Suppressor macrophage treated with lipopolysaccharide for 1 hour (primary cell): Measurements from ENCODE around the gene BRD4.

Experiments
- DNase-seq, 3 donors: peaks; one replicate each; pipeline ENCODE4 v3.0.0-alpha.2; 2020 to 2022

BRD4 gene

DNA sequence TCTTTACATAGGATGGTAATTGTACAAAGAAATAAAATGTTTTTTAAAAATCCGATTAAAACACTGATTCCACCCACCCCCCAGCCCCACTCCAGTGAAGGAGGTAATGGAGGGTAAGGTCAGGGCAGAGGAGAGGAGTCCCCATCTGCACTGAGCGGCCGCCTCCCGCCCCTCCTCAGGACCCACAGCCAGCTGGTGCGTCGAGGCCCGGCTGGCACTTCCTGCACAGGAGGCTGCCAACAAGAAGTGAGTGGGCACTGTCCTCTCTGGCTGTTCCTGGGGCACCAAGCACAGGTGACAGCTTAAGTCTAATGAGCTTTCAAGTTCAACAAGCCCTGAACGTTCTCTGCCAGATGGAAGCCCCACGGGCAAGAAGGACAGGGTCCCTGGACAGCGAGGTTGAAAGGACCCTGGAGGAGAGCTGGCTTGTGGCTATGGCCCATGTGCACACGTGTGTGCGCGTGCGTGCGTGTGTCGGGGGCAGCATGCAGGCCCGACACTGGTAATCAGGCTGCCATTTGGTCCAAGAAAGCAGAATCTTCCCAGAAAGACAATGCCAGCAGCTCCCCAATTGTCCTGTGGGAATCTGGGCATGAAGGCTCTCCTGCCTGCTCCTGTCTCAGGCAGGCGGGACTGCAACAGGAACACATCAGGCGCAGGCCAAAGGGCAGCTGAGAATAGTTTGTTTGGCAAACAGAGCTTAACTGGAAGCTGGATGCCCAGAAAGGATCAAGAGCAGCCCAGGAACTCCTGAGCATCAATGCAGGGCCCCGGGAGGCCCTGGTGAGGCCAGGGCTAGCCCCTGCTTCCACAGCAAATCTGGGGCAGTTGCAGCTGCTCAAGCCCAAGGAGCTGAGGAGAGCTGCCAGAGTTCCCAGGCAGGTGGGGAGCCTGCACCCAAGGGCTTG is 85.0 kb downstream of the BRD4 start:
- DNase-seq: no peak

DNA sequence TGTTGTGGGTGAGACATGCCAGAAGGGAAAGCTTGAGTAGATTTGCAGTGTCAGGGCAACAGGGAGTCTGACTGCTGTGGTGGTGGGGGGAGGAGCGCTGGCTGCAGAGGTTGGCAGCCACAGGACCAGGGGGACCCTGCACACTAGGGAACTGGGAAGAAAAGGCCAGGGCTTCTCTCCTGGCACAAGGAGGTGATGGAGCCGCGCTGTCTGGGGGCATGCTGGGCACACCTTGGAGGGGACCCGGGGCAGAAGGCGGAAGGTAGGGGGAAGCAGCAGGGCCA is 86.2 kb downstream of the BRD4 start:
- DNase-seq: no peak

DNA sequence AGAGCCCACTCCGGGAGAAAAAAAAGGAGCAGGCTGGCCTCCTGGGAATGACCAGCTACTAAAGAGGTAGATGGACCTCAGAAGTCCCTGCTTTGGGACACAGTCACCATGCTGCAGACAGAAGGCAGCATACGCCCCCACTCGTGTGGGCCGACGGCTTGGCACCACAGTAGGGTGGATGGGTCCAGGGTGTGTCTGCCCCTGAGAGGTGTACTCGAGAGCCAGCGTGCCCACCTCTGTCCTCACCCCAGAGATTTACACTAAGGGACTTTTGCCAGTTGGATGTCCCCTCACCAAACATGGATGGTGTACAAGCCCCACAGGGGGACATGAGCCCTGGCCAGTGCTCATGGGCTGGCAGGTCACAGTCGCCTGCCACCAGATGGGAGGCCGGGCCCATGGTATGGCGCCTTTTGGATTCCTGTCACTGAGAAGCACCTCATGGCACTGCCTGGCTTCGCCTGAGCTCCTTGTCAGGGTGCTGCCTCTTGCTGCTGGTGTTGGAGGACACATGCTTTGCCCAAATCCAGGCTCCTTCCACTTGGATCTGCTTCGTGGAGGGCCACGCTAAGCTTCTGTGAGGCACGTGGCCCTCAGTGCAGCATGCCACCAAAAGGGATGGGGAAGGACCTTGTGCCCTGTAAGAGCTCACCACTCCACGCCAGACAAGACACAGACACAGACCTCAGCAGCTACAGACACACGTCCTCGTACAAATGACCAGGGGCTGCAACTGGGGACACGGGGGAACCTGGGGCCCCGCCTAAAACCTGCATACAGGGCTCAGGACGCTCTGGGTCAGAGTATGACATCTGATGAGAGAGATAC is 86.8 kb downstream of the BRD4 start:
- DNase-seq: no peak

DNA sequence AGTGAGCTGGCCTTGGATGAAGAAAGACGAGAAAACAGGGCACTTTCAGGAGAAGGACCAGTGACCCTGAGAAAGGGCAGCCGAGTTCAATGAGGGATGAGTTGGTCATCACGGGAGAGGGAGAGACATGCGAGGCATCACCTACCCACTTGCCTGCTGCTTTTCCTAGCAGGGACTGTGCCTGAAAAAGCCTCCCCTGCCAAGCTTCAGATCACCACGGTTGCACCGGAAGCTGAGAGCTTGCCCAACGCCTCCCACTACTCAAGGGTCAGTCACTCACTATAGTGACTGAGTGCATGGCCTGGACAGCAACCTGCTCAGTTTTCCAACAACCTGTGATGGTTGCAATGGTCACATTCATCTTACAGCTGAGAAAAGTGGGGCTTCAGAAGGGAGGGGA is 87.5 kb downstream of the BRD4 start:
- DNase-seq: no peak

DNA sequence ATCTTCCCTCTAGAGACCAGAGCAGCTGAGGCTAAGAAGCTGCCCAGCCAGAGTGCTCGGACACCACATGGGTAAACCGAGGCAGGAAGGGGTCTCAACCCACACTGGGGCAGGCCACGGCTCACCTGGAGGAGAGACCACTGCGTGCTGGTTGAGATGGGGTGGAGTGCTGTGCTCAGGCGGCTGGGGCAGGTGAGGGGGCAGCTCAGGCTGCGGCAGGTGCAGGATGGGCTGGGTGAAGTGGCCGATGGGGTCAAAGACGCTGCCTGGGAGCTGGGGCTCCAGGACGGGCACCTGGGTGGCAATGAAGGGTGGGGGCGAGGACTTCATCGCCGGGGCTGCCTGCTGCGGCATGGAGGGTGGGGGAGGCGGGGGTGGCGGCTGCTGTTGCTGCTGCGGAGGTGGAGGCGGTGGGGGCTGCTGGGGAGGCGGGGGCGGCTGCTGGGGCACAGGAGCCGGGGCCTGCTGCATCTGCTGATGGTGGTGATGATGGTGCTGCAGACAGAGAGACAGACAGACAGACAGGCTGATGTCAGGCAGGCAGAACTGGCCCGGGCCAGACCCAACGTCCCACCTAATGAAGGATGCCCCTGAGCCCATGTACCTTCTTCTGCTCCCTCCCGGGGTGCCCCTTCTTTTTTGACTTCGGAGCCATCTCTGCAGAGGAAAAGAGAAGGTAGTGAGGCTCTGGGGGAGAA is 88.1 kb downstream of the BRD4 start:
- DNase-seq: no peak

DNA sequence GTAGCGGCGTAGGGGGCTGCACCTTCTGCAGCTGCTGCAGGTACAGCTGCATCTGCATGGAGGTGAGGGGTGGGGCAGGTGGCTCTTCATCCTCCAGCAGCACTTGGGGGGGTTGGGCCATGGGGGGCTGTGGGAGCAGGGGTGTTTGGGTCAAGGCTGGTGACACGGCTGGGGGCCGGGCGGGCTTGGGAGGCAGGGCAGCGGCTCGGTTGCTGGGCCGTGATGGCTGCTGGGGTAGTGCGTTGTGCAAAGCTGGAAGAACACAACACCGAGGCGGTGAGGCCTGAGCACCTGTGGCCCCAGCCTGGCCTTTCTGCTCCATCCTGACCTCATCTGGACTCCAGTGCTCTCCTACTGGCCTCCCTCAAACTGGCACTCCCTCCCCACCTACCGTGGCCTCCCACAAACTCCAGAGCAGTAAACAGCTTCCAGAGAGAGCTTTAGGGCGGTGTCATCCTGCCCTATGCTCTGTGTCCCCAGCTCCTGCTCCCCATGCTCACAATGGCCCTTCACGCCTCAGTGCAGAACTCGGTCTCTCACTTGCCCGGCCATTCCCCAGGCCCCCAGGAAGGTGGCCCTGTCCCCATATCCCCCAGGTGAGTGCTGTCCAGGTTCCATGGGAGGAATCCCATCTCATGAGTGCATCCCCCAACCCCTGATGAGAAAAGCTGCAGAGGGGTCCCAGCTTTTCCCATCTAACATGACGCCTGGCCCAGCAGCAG is 88.9 kb downstream of the BRD4 start:
- DNase-seq: no peak

DNA sequence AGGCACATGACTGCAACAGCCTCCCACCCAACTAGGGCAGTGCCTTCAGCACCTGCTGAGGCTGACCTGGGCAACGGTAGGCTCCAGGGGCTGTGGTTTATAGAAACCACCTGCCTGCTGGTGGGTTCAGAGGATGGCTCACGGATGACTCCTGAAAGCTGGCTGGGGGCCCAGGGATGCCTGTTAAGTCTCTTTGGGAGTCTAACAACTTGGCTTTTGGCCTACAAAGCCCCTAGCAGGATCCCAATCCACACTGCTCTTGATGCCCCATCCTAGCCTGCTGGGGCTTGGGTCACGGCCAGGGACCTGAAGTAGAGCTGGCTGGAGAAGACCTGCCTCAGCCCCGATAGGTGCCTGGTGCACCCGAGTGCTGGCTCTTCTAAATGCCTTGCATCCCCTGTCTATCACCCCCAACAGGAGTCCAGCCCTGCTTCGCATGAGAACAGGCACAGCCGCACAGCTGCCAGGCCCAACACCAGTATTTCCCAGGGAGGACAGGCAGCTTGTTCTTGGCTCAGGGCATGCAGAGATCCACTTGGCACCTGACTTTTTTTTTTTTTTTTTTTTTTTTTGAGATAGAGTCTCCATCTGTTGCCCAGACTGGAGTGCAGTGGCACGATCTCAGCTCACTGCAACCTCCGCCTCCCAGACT is 91.0 kb downstream of the BRD4 start:
- DNase-seq: no peak

DNA sequence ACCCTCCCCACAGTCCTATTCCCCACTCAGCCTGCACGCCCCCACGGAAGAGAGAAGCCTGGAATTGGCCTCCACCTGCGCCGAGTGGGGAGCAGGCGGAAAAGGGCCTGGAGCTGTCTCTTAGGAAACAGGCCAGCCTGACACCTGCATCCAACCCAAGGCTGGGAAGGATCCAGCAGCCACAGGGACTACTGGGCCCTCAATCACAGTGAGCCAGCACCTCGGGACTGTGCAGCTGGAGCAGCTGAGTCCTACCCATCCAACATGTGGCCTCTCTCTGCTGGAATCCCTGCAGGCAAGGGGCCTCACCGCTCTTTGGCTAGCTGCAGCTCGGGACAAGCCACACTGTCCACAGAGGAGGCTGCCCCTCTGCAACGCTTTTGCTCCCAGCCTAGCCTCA is 91.8 kb downstream of the BRD4 start:
- DNase-seq: no peak

DNA sequence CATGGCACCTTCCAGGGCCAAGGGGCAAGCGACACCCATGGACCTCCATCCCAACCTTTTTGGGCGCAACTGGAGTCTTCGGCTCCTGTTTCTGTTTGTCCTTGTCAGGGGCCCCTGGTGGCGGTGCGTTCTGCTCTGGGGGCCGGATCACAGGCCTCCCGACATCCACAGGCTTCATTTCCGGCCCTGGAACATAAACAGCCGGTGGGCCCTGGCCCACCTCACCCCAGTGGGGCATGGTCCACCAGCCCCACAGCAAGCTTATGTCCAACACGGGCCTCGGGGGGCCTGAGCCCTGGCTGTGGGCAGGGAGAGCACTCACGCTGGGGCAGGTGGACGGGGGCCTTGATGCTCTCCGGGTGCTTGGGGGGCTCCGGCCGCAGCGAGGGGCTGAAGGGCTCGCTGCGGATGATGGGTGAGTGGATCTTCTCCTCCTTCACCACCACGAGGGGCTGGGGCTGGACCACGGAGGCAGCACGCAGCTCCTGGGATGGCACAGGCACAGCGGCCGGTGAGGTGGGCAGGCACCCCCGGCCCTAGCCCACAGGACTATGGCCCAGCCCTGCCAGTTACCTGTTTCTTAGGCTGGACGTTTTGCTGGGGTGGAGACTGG is 92.9 kb downstream of the BRD4 start:
- DNase-seq: no peak

DNA sequence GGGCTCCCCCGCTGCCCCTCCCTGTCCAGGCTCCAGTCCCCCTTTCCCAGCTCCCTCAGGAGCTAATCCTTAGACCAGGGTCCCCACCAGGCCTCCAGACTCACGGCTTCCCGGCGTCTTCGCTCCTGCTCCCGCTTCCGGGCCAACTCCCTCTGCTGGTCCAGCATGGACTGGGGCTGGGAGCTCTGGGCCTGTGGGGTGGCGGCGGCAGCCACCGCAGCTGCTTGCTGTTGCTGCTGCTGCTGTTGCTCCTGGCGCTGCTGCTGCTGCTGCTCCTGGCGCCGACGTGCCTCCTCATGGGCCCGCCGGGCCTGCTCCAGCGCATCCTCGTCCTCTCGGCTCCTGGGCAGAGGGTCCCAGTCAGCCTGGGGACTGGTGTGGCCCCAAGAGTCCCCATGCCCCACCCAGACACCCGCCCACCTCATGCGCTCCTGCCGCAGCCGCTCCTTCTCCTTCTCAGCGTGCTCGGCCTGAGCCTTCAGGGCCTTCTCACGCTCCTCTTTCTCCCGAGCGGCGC is 93.6 kb downstream of the BRD4 start:
- DNase-seq: no peak

DNA sequence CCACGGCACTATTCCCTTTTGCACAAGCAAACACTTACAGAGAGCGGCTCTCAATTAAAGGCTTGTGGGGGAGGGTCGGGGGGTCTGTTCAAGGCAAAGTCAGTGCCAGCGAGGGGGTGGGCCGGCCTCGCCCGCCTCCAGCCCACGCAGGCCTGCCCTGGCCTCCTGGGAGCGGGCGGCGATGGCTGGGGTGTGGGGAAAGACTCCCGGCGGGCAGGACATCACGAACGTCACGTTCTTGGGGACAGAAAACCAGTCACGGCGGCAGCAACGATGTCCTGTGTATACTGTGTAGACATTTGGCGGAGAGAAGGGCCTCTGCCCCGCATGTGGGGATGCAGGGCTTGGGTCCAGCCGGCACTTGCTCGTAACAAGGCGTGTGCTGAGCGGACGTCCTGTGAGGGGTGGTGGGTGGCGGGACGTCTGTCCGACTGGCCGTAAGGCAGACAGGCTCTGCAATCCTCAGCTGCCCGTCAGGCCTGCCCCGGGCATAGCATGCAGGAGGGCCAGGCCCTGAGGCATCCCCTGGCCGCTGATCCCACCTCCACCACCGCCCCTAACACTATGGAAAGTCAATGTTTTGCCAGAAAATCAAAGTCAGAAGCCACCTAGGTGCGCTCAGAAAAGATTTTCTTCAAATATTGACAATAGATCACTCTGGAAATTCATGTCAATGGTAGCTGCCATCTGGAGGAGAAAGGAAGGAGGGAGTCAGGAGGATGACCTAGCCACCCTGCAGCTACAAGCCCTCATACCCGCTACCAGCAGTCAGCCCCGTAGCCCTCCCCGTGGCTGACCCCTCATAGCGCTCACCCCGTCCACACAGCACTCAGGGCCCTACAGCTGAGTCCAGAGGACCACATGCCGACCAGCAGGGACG is 94.3 kb downstream of the BRD4 start:
- no peak for DNase-seq

DNA sequence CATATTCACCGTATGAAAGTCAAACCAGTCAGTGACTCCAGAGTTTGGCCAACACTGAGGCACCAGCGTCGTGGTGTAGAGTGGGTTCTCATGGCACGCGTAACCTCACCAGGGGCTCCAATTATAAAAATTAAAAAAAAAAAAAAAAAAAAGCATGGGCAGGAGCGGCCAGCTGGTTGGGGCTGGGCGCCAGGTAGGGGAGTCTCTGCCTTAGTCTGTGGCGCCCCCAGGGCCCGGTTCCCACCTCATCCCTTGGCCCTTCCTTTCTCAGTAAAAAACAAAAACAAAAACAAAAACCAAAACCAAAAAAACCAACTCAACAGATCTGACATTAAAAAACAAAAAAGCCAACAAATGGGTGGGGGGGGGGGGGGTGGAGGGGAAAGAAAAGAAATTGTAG is 95.5 kb downstream of the BRD4 start:
- no peak for DNase-seq

DNA sequence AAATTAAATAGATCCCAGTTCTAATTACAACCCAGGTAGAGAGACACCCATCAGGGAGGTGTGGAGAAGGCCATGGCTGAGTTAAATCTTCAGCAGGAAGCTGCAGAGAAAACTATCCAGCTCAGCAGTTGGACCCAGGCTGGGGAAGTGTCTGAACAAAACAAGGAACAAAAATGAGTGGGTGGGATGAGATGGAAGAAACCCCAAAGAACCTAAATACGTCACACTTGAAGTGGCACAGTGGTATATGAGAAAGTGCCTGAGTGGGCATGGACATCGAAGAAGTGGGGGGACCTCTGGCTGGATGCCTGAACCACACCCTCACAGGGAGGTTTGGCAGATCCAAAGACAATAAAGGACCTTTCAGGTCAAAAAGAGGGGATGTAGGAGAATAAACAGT is 96.6 kb downstream of the BRD4 start:
- DNase-seq: peak; percentile 86 to 90 (median 90)

DNA sequence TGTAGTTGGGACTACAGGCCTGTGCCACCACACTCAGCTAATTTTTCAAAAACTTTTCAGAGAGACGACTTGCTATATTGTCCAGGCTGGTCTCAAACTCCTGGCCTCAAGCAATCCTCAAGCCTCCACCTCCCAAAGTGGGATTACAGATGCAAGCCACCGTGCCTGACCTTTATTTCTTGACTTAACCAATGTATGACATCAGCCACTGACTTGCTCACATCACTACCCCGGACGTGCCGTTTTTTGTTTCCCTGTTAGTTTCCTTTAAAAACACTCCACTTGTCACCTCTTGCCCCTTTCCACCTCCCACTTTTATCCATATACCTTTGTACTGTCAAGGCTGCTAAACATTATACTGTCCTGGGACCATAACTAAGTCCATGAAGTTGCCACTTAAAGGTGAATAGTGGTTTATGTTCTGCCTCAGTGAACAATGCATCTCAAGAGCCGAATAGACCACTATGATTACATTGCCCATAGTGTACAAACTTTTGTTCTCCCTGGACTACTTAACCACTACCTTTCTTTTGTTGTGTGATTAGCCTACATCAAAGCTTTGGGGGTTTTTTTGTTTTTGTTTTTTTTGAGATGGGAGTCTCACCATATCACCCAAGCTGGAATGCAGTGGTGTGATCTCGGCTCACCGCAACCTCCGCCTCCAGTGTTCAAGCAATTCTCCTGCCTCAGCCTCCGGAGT is 97.8 kb downstream of the BRD4 start:
- DNase-seq: peak in 1 of 3 donors; percentile 23

DNA sequence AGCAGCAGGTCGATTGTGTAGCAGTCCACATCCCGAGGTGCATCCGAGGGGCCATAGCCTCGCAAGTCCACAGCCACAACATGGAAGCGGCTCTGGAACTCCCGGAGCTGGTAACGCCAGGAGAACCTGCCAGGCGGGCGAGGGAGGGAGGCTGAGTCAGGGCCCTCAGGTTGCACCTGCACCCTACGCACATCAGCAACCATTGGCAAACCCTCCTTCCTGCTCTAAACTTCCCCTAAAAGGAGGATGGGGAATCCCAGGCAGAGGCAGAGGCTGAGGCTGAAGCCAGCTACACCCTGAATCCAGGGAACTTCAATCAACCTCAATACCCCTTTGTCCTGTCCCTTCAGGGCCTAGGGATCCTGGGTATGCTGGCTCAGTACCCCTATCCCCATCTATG is 101.1 kb downstream of the BRD4 start:
- peak; percentile 72 to 80 (median 73) for DNase-seq

DNA sequence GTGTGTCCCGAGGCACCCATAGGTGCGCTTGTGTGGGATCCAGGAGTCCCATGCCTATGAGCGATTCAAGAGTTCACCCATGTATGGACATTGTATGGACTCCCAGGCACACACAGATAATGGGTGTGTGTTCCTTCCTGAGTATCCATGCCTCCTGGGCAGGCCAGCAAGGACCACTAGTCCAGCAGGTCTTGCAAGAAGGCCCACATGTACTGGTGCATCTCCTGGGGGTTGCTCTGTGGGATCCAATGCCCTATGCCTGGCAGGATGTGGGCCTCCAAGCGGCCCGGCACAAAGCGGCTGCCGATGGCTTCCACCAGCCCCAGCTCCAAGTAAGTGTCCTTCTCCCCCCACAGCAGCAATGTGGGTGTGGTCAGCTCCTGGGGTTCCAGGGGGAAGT is 105.1 kb downstream of the BRD4 start:
- no peak for DNase-seq

DNA sequence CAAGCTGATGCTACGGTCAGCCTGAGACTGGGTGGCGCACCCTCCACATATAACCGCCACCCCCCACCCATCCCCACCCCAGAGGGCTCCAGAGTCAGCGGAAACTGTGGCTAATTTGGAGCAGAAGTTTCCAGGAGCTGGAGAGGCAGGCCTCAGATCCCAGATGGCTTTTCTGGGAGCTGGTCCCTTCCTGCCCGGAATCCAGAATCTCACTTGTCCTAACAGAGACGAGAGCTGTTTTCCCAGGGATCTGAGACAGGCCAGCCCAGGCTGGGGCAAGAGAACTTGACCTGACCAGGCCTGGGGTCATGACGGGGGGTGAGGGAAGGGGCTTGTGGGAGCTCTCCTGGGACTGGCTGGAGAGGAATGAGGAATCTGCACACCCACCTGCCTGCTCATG is 106.6 kb downstream of the BRD4 start:
- no peak for DNase-seq

DNA sequence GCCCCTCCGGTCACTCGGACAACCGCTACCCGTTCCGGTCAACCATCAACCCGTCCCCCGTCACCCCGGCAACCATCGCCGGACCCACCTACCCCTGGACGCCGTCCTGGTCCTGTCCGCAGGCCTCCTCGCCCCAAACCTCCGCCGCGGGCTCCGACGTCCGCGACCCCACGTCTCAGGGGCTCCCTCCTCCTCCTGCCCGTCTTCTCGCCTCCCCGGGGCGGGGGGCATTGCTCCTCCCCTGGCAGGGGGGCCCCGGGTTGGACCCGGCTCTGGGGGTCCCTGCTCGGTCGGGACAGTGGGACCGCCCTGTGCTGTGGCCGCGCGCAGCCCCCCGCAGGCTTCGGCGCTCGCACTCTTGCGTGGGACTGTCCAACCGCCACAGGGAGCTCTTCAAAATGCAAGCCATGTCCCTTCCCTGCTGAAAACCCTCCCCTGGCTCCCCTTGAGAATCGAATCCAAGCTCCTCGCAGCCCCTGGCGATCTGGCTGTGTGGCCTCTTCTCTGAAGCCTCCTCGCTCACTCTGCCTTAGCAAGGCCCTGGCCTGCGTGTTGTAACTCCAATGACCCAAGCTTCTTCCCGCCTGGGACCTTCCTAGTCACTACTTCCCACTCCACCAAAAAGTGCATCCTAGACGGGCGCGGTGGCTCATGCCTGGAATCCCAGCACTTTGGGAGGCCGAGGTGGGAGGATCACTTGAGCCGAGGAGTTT is 108.5 kb downstream of the BRD4 start:
- peak; percentile 45 to 62 (median 58) for DNase-seq
